HepG2 (cell line): Measurements from ENCODE around the gene RALB.

ENCODE experiments used
- ARHGAP35 ChIP-seq: sonication (generic); formaldehyde crosslinking; IDR thresholded peaks from 2 replicates; pipeline ENCODE4 v1.9.0; 2022; ENCODE audit warnings: mild to moderate bottlenecking, inconsistent platforms, moderate library complexity, missing genetic modification reagents, borderline replicate concordance
- ATRX ChIP-seq: sonication (generic); formaldehyde crosslinking; IDR thresholded peaks from 2 replicates; pipeline ENCODE4 v1.4.0; 2020; ENCODE audit warnings: missing genetic modification reagents, borderline replicate concordance
- CREB1 ChIP-seq, 2 experiments: fragments of 450-650 bp in 1 of 2; IDR thresholded peaks; 2 replicates each; pipeline ENCODE4 v1.6.1; 2016 to 2017; ENCODE audit warnings: control low read depth in 1 of 2, mild to moderate bottlenecking in 1 of 2, missing compliant biosample characterization in 1 of 2, missing genetic modification characterization in 1 of 2
- CTCF ChIP-seq: sonication (generic); formaldehyde crosslinking; IDR thresholded peaks from 2 replicates; pipeline ENCODE4 v1.5.0; 2020; ENCODE audit warnings: mild to moderate bottlenecking, missing genetic modification reagents, moderate library complexity
- DPF2 ChIP-seq: sonication (generic); formaldehyde crosslinking; IDR thresholded peaks from 2 replicates; pipeline ENCODE4 v1.4.0; 2020; ENCODE audit warnings: mild to moderate bottlenecking, low read depth, missing genetic modification reagents, borderline replicate concordance
- FOXM1 ChIP-seq: sonication (generic); formaldehyde crosslinking; IDR thresholded peaks from 2 replicates; pipeline ENCODE4 v1.5.0; 2020; ENCODE audit warnings: missing genetic modification reagents
- GABPA ChIP-seq, 2 experiments: IDR thresholded peaks; 2 replicates each; pipeline ENCODE4 v1.6.1; 2011 to 2016; ENCODE audit warnings: low read depth in 2 of 2, low read length in 1 of 2, missing biosample characterization in 1 of 2, missing genetic modification characterization in 1 of 2
- KDM5B ChIP-seq: sonication (generic); formaldehyde crosslinking; IDR thresholded peaks from 2 replicates; pipeline ENCODE4 v1.4.0; 2020; ENCODE audit warnings: missing genetic modification reagents, mild to moderate bottlenecking, borderline replicate concordance
- RAD51 ChIP-seq: fragments of 450-650 bp; IDR thresholded peaks from 2 replicates; pipeline ENCODE4 v1.6.1; 2016; ENCODE audit warnings: borderline replicate concordance
- SMARCE1 ChIP-seq: fragments of 450-650 bp; IDR thresholded peaks from 2 replicates; pipeline ENCODE4 v1.6.1; 2017; ENCODE audit warnings: borderline replicate concordance
- SMC3 ChIP-seq: IDR thresholded peaks from 2 replicates; pipeline ENCODE4 v1.6.1; 2011; ENCODE audit warnings: low read length, improper control_type of control experiment
- TAF1 ChIP-seq: sonication (generic); formaldehyde crosslinking; IDR thresholded peaks from 2 replicates; pipeline ENCODE4 v1.4.0; 2020; ENCODE audit warnings: missing genetic modification reagents

DNA sequence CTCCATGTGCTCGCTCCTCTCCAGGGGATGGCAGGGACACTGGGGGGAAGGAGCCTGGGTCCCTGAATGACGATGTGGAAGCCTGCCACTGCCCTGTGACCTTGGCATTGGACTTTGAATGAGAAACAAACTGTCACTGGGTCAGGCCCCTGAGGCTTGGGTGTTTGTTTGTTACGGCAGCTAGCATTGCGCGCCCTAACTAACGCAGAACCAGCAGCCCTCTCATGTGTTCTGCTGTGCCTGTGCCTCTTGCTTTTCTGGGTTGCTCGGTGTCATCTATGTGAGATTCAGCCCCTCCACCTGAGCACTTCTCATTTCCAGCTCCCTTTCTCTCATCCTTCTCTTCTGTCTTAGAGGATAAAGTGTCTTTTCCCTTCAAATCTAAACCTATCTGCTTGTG is 69.7 kb downstream of the RALB start:
- TF ChIP-seq CTCF (CRISPR knock-in tag) = no peak
- no peak for TF ChIP-seq SMC3
- no peak for TF ChIP-seq DPF2 (CRISPR knock-in tag)
- TF ChIP-seq ARHGAP35 (CRISPR knock-in tag) = no peak
- no peak for TF ChIP-seq FOXM1
- TF ChIP-seq TAF1 (CRISPR knock-in tag) = no peak
- TF ChIP-seq KDM5B (CRISPR knock-in tag) = no peak
- no peak for TF ChIP-seq ATRX (CRISPR knock-in tag)
- TF ChIP-seq GABPA (IDR thresholded peaks at IDR 0.05; ENCODE audit: low read depth, low read length) = no peak
- TF ChIP-seq GABPA (CRISPR knock-in tag; IDR thresholded peaks at IDR 0.05; ENCODE audit: low read depth) = no peak
- TF ChIP-seq SMARCE1 = no peak
- no peak for TF ChIP-seq RAD51
- TF ChIP-seq CREB1 (IDR thresholded peaks at IDR 0.05) = no peak
- no peak for TF ChIP-seq CREB1 (CRISPR knock-in tag; IDR thresholded peaks at IDR 0.05)
